Measurements from ENCODE around the gene CFDP1. TPM values are rescaled to one million over a fixed set of nuclear protein-coding genes. Genes with fewer than 3 reads are reported as not detected.

The CFDP1 gene
- polyA plus RNA-seq, 4 donors = 108 to 390 (median 236) TPM

GRCh38 chr16:75311383-75311938, 121.8 kb downstream of the CFDP1 start:
- peaks cover 0 to 26% (median 0%) of the 10 kb centered on the region in 3 donors for H3K36me3 ChIP-seq (ENCODE audit: control insufficient read depth in 3 of 3, insufficient read depth in 2 of 3, low read depth in 1 of 3, low read length in 3 of 3)
- peaks cover 5 to 44% (median 13%) of the 10 kb centered on the region in 3 donors for H3K4me1 ChIP-seq (ENCODE audit: control insufficient read depth in 3 of 3, insufficient read depth in 2 of 3, low read depth in 1 of 3, low read length in 2 of 3)
- H3K9me3 ChIP-seq (ENCODE audit: control insufficient read depth in 2 of 2, insufficient read depth in 1 of 2, low read depth in 1 of 2, low read length in 1 of 2) = no peaks in the 10 kb centered on the region
- 55 to 66% (median 62%) methylated on average over 3 of the region's 3 CpGs for WGBS, 3 donors
- FAIRE-seq (no peak), DNase-seq (no peak)
- no peak overlapping the region for H3K4me3 ChIP-seq (ENCODE audit: low read depth in 1 of 3, low read length in 3 of 3)
- no peaks in the 10 kb centered on the region for H3K27me3 ChIP-seq (ENCODE audit: control insufficient read depth in 3 of 3, insufficient read depth in 3 of 3, low read length in 3 of 3)
- peak overlapping the region in 1 of 3 donors; percentile 82 for H3K27ac ChIP-seq (ENCODE audit: low read depth in 1 of 3, low read length in 2 of 3)

DNA sequence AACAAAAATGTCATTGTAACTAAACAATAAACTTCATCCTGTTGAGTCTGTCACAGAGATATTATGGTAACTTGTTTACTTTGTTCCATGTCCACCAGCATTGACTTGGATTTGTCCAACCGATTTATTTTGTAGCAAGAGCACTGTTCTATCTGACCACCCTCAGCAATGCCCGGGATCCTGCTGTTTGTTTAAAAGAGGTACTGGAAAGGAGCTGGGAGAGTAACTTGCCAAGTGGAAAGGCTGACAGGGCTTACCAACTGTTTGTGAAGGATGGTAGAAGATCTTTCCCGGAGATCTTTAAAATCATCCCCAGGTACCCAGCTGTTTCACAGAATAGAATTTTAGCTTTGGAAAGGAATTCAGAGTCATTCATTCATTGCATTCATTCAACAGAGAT, 122.8 kb downstream of the CFDP1 start:
- H3K4me1 ChIP-seq (ENCODE audit: control insufficient read depth in 3 of 3, insufficient read depth in 2 of 3, low read depth in 1 of 3, low read length in 2 of 3) = peaks cover 5 to 53% (median 13%) of the 10 kb centered on the region in 3 donors
- no peak for DNase-seq
- no peaks in the 10 kb centered on the region for H3K9me3 ChIP-seq (ENCODE audit: control insufficient read depth in 2 of 2, insufficient read depth in 1 of 2, low read depth in 1 of 2, low read length in 1 of 2)
- WGBS, 3 donors = 70 to 80% (median 80%) methylated on average over 3 of the region's 3 CpGs
- H3K36me3 ChIP-seq (ENCODE audit: control insufficient read depth in 3 of 3, insufficient read depth in 2 of 3, low read depth in 1 of 3, low read length in 3 of 3) = peaks cover 0 to 22% (median 0%) of the 10 kb centered on the region in 3 donors
- no peaks in the 10 kb centered on the region for H3K27me3 ChIP-seq (ENCODE audit: control insufficient read depth in 3 of 3, insufficient read depth in 3 of 3, low read length in 3 of 3)
- peak overlapping the region; percentile 5 to 84 (median 82) for H3K27ac ChIP-seq (ENCODE audit: low read depth in 1 of 3, low read length in 2 of 3)
- no peak overlapping the region for H3K4me3 ChIP-seq (ENCODE audit: low read depth in 1 of 3, low read length in 3 of 3)
- no peak for FAIRE-seq

DNA sequence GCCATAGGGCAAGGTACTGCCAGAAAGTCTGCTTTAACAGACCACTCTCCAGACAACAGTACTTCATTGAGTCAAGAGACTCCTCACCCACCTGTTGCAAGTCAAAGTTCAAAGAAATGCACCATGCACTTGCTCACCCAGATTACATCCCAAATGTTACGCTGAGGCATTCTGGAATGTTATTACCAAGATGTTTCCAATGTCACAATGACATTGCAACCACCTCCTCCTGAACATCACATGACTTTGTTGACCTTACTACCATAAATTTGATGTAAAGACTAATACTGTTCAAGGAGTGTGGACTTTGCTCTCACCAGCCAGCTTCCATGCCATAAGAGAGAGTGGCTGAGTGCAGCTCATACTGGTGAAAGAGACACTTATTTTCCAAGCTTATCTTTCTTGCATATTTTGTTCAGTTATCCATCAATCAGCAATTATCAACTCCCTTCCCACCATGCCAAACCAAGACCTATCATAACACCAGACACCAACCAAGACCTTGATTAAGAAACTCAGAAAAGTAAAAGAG, 123.3 kb downstream of the CFDP1 start:
- H3K4me3 ChIP-seq (ENCODE audit: low read depth in 1 of 3, low read length in 3 of 3) = no peak overlapping the region
- 27 to 70% (median 43%) methylated on average over 1 of the region's 1 CpG for WGBS, 3 donors
- H3K9me3 ChIP-seq (ENCODE audit: control insufficient read depth in 2 of 2, insufficient read depth in 1 of 2, low read depth in 1 of 2, low read length in 1 of 2) = no peaks in the 10 kb centered on the region
- peaks cover 0 to 20% (median 0%) of the 10 kb centered on the region in 3 donors for H3K36me3 ChIP-seq (ENCODE audit: control insufficient read depth in 3 of 3, insufficient read depth in 2 of 3, low read depth in 1 of 3, low read length in 3 of 3)
- peaks cover 6 to 57% (median 13%) of the 10 kb centered on the region in 3 donors for H3K4me1 ChIP-seq (ENCODE audit: control insufficient read depth in 3 of 3, insufficient read depth in 2 of 3, low read depth in 1 of 3, low read length in 2 of 3)
- FAIRE-seq (no peak), DNase-seq (peak; percentile 94 to 95)
- peak overlapping the region; percentile 29 to 82 (median 78) for H3K27ac ChIP-seq (ENCODE audit: low read depth in 1 of 3, low read length in 2 of 3)
- no peaks in the 10 kb centered on the region for H3K27me3 ChIP-seq (ENCODE audit: control insufficient read depth in 3 of 3, insufficient read depth in 3 of 3, low read length in 3 of 3)

DNA sequence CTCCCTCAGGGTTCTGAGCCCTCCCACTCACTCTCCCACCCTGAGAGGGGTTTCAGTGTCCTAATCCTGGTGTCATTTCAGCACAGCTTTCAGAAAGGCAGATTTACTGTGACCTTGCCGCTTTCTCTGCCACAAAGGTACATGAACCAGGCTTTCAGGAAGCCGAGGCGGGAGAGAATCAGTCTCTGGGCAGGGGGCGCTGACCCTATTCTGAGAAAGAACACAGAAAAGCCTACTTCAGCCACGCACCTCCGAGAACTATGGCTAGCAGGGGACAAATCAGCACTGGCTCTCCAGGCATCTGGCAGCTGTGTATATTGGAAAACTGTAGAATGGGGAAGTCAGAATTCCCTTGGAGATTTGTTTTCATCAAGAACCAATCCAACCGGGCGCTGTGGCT, 124.1 kb downstream of the CFDP1 start:
- no peaks in the 10 kb centered on the region for H3K9me3 ChIP-seq (ENCODE audit: control insufficient read depth in 2 of 2, insufficient read depth in 1 of 2, low read depth in 1 of 2, low read length in 1 of 2)
- peaks cover 0 to 22% (median 0%) of the 10 kb centered on the region in 3 donors for H3K36me3 ChIP-seq (ENCODE audit: control insufficient read depth in 3 of 3, insufficient read depth in 2 of 3, low read depth in 1 of 3, low read length in 3 of 3)
- WGBS, 3 donors = 96 to 98% (median 98%) methylated on average over 8 of the region's 8 CpGs
- peak overlapping the region in 2 of 3 donors; percentile 38 to 49 for H3K27ac ChIP-seq (ENCODE audit: low read depth in 1 of 3, low read length in 2 of 3)
- FAIRE-seq = no peak
- DNase-seq = no peak
- no peaks in the 10 kb centered on the region for H3K27me3 ChIP-seq (ENCODE audit: control insufficient read depth in 3 of 3, insufficient read depth in 3 of 3, low read length in 3 of 3)
- H3K4me3 ChIP-seq (ENCODE audit: low read depth in 1 of 3, low read length in 3 of 3) = no peak overlapping the region
- peaks cover 11 to 65% (median 15%) of the 10 kb centered on the region in 3 donors for H3K4me1 ChIP-seq (ENCODE audit: control insufficient read depth in 3 of 3, insufficient read depth in 2 of 3, low read depth in 1 of 3, low read length in 2 of 3)

DNA sequence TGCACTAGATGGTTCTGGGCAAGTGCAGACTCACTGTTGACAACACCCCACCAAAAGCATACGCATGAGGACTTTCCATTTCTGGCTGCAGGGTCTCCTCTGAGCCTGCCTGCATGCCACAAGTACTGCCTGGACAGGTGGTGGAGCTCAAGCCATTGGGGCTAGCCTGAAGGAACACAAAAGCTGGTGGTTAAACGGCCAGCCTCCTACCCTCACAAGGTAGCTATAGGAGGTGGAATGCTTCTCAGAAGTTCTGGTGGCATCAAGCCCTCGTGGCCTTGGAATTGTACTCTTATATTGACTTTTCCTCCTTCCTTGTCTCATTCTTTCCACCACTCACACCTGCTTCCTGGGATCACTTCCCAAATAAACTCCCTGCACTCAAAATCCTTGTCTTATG, 125.3 kb downstream of the CFDP1 start:
- FAIRE-seq (no peak), DNase-seq (peak in 1 of 2 donors; percentile 33)
- Histone ChIP-seq H3K4me1 (ENCODE audit: control insufficient read depth in 3 of 3, insufficient read depth in 2 of 3, low read depth in 1 of 3, low read length in 2 of 3) (peaks cover 11 to 72% (median 15%) of the 10 kb centered on the region in 3 donors), H3K27ac (ENCODE audit: low read depth in 1 of 3, low read length in 2 of 3) (peak overlapping the region; percentile 4 to 97 (median 65)), H3K36me3 (ENCODE audit: control insufficient read depth in 3 of 3, insufficient read depth in 2 of 3, low read depth in 1 of 3, low read length in 3 of 3) (peaks cover 0 to 21% (median 2%) of the 10 kb centered on the region in 3 donors), H3K27me3 (ENCODE audit: control insufficient read depth in 3 of 3, insufficient read depth in 3 of 3, low read length in 3 of 3) (no peaks in the 10 kb centered on the region), H3K4me3 (ENCODE audit: low read depth in 1 of 3, low read length in 3 of 3) (no peak overlapping the region), H3K9me3 (ENCODE audit: control insufficient read depth in 2 of 2, insufficient read depth in 1 of 2, low read depth in 1 of 2, low read length in 1 of 2) (no peaks in the 10 kb centered on the region)
- 42 to 70% (median 59%) methylated on average over 3 of the region's 3 CpGs for WGBS, 3 donors

DNA sequence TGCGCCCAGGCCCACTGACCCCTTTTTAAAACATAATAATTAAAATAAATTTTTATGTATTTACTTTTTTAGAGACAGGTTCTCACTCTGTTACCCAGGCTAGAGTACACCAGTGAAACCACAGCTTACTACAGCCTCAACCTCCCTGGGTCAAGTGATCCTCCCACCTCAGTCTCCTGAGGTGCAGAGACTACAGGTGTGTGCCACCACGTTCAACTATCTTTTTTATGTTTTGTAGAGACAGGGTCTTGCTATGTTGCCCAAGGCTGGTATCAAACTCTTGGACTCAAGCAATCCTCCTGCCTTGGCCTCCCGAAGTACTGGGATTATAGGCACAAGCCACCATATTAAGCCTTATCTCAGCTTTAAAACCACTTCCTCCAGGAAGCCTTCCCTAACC, 125.8 kb downstream of the CFDP1 start:
- no peak for DNase-seq
- Histone ChIP-seq H3K27ac (ENCODE audit: low read depth in 1 of 3, low read length in 2 of 3) (peak overlapping the region; percentile 27 to 97 (median 93)), H3K27me3 (ENCODE audit: control insufficient read depth in 3 of 3, insufficient read depth in 3 of 3, low read length in 3 of 3) (no peaks in the 10 kb centered on the region), H3K36me3 (ENCODE audit: control insufficient read depth in 3 of 3, insufficient read depth in 2 of 3, low read depth in 1 of 3, low read length in 3 of 3) (peaks cover 0 to 25% (median 2%) of the 10 kb centered on the region in 3 donors), H3K9me3 (ENCODE audit: control insufficient read depth in 2 of 2, insufficient read depth in 1 of 2, low read depth in 1 of 2, low read length in 1 of 2) (no peaks in the 10 kb centered on the region), H3K4me1 (ENCODE audit: control insufficient read depth in 3 of 3, insufficient read depth in 2 of 3, low read depth in 1 of 3, low read length in 2 of 3) (peaks cover 11 to 72% (median 15%) of the 10 kb centered on the region in 3 donors), H3K4me3 (ENCODE audit: low read depth in 1 of 3, low read length in 3 of 3) (no peak overlapping the region)
- FAIRE-seq = no peak
- WGBS, 3 donors = 83 to 88% (median 84%) methylated on average over 3 of the region's 3 CpGs

- DNase-seq = peak; percentile 91 to 97
- no peaks in the 10 kb centered on the region for H3K9me3 ChIP-seq (ENCODE audit: control insufficient read depth in 2 of 2, insufficient read depth in 1 of 2, low read depth in 1 of 2, low read length in 1 of 2)
- H3K36me3 ChIP-seq (ENCODE audit: control insufficient read depth in 3 of 3, insufficient read depth in 2 of 3, low read depth in 1 of 3, low read length in 3 of 3) = peaks cover 2 to 34% (median 3%) of the 10 kb centered on the region in 3 donors
- no peaks in the 10 kb centered on the region for H3K27me3 ChIP-seq (ENCODE audit: control insufficient read depth in 3 of 3, insufficient read depth in 3 of 3, low read length in 3 of 3)
- peak overlapping the region in 2 of 3 donors; percentile 27 to 48 for H3K4me3 ChIP-seq (ENCODE audit: low read depth in 1 of 3, low read length in 3 of 3)
- WGBS, 3 donors = 16 to 58% (median 36%) methylated on average over 9 of the region's 9 CpGs
- H3K27ac ChIP-seq (ENCODE audit: low read depth in 1 of 3, low read length in 2 of 3) = peak overlapping the region; percentile 96 to 97 (median 97)
- no peak for FAIRE-seq
- peaks cover 11 to 71% (median 15%) of the 10 kb centered on the region in 3 donors for H3K4me1 ChIP-seq (ENCODE audit: control insufficient read depth in 3 of 3, insufficient read depth in 2 of 3, low read depth in 1 of 3, low read length in 2 of 3)
Observed at GRCh38 chr16:75306099-75306762, 127.1 kb downstream of the CFDP1 start.

- 12 to 35% (median 24%) methylated on average over 8 of the region's 8 CpGs for WGBS, 3 donors
- Histone ChIP-seq H3K27me3 (ENCODE audit: control insufficient read depth in 3 of 3, insufficient read depth in 3 of 3, low read length in 3 of 3) (no peaks in the 10 kb centered on the region), H3K36me3 (ENCODE audit: control insufficient read depth in 3 of 3, insufficient read depth in 2 of 3, low read depth in 1 of 3, low read length in 3 of 3) (peaks cover 4 to 40% (median 6%) of the 10 kb centered on the region in 3 donors), H3K9me3 (ENCODE audit: control insufficient read depth in 2 of 2, insufficient read depth in 1 of 2, low read depth in 1 of 2, low read length in 1 of 2) (no peaks in the 10 kb centered on the region), H3K27ac (ENCODE audit: low read depth in 1 of 3, low read length in 2 of 3) (peak overlapping the region; percentile 96 to 97 (median 97)), H3K4me3 (ENCODE audit: low read depth in 1 of 3, low read length in 3 of 3) (peak overlapping the region in 2 of 3 donors; percentile 27 to 48), H3K4me1 (ENCODE audit: control insufficient read depth in 3 of 3, insufficient read depth in 2 of 3, low read depth in 1 of 3, low read length in 2 of 3) (peaks cover 10 to 64% (median 12%) of the 10 kb centered on the region in 3 donors)
- DNase-seq (peak; percentile 97 to 99), FAIRE-seq (no peak)
Observed at GRCh38 chr16:75305364-75306098, 127.8 kb downstream of the CFDP1 start.

Data from small intestine (tissue), 7 donors.